GM21360 (cell line): Measurements from ENCODE around the gene OCSTAMP.

Experiments used
- ATAC-seq: cut with Tn5 transposase; IDR thresholded peaks from one replicate; pipeline ENCODE4 v1.9.1; 2021; ENCODE audit warnings: mild to moderate bottlenecking, moderate library complexity; ENCODE audit not compliant: unreplicated experiment

Gene OCSTAMP

GRCh38 chr20:46554828-46555227 is 4.4 kb upstream of the OCSTAMP start:
- no peak for ATAC-seq

GRCh38 chr20:46553926-46554325 is 3.5 kb upstream of the OCSTAMP start:
- no peak for ATAC-seq

GRCh38 chr20:46552460-46553420 is 2.3 kb upstream of the OCSTAMP start:
- ATAC-seq, result peak; percentile 59

GRCh38 chr20:46551522-46552381 is 1.3 kb upstream of the OCSTAMP start:
- no peak for ATAC-seq

GRCh38 chr20:46549188-46549972 is 1.1 kb downstream of the OCSTAMP start:
- no peak for ATAC-seq

- ATAC-seq, result no peak
Observed at GRCh38 chr20:46548688-46549087, 1.8 kb downstream of the OCSTAMP start.

GRCh38 chr20:46547995-46548394 is 2.5 kb downstream of the OCSTAMP start:
- ATAC-seq, result no peak

GRCh38 chr20:46546936-46547335 is 3.5 kb downstream of the OCSTAMP start:
- ATAC-seq, result no peak

GRCh38 chr20:46546298-46546697 is 4.2 kb downstream of the OCSTAMP start:
- ATAC-seq, result no peak

- no peak for ATAC-seq
Observed at GRCh38 chr20:46545827-46546138, 4.7 kb downstream of the OCSTAMP start.

GRCh38 chr20:46545077-46545826 is 5.2 kb downstream of the OCSTAMP start:
- ATAC-seq, result no peak

GRCh38 chr20:46544576-46544975 is 5.9 kb downstream of the OCSTAMP start:
- ATAC-seq, result no peak

GRCh38 chr20:46543959-46544358 is 6.5 kb downstream of the OCSTAMP start:
- no peak for ATAC-seq

GRCh38 chr20:46543033-46543432 is 7.4 kb downstream of the OCSTAMP start:
- ATAC-seq, result no peak

GRCh38 chr20:46541229-46541935 is 9.1 kb downstream of the OCSTAMP start:
- ATAC-seq, result no peak

- no peak for ATAC-seq
Observed at GRCh38 chr20:46539113-46539512, 11.3 kb downstream of the OCSTAMP start.

- no peak for ATAC-seq
Observed at GRCh38 chr20:46530640-46531039, 19.8 kb downstream of the OCSTAMP start.

GRCh38 chr20:46523696-46524328 is 26.6 kb downstream of the OCSTAMP start:
- no peak for ATAC-seq

GRCh38 chr20:46523108-46523507 is 27.3 kb downstream of the OCSTAMP start:
- no peak for ATAC-seq
